ENCODE results near the gene FOXQ1. TPM values are rescaled to one million over a fixed set of nuclear protein-coding genes. Genes with fewer than 3 reads are reported as not detected.

The FOXQ1 gene
- total and polyA plus RNA-seq, 8 donors: 11.7 to 97.7 (median 29.6) TPM; not detected in 1

DNA sequence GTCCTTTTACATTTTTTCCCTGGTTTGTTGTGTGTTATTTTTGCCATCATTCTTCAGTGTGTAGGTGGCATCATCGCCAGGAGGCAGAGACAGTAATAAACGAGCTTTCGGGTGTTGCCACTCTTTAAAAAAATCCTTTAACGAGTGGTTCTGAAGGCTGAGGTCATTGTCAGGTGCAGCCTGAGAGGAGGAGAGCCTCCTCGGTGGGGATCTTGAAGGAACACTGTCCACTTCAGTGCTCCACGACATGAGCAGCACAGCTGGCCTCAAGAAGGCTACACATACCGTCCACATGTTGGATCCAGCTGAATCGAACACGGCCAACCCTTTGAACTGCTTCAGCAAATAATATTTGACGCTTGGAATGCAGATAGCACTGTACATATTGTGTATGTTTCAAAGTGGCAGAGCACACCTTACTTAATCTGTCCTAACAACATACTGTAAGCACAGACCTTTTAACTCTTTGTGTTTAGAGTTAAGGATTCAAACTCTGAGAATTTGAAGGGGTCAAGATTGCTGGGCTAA lies 48.0 kb upstream of the FOXQ1 start:
- Histone ChIP-seq H3K27ac (no peak overlapping the region), H3K9me3 (no peaks in the 10 kb centered on the region), H3K4me3 (no peak overlapping the region), H3K27me3 (no peaks in the 10 kb centered on the region), H3K4me1 (peaks cover 0 to 12% (median 0%) of the 10 kb centered on the region in 4 donors), H3K36me3 (no peaks in the 10 kb centered on the region)
- TF ChIP-seq EP300 (IDR thresholded peaks at IDR 0.05): no peak
- TF ChIP-seq POLR2AphosphoS5 (IDR thresholded peaks at IDR 0.05): no peak
- no peak for TF ChIP-seq POLR2A (IDR thresholded peaks at IDR 0.05)
- TF ChIP-seq, protein P1, sequence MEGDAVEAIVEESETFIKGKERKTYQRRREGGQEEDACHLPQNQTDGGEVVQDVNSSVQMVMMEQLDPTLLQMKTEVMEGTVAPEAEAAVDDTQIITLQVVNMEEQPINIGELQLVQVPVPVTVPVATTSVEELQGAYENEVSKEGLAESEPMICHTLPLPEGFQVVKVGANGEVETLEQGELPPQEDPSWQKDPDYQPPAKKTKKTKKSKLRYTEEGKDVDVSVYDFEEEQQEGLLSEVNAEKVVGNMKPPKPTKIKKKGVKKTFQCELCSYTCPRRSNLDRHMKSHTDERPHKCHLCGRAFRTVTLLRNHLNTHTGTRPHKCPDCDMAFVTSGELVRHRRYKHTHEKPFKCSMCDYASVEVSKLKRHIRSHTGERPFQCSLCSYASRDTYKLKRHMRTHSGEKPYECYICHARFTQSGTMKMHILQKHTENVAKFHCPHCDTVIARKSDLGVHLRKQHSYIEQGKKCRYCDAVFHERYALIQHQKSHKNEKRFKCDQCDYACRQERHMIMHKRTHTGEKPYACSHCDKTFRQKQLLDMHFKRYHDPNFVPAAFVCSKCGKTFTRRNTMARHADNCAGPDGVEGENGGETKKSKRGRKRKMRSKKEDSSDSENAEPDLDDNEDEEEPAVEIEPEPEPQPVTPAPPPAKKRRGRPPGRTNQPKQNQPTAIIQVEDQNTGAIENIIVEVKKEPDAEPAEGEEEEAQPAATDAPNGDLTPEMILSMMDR (IDR thresholded peaks at IDR 0.05): no peak
- 38 to 73% (median 41%) methylated on average over 10 of the region's 10 CpGs for whole genome bisulfite sequencing, 5 donors
- intact Hi-C loops (cut with DNase I; ENCODE audit: low total_unique reads): no loop called here
- peak in 1 of 2 donors; percentile 40 for DNase-seq

DNA sequence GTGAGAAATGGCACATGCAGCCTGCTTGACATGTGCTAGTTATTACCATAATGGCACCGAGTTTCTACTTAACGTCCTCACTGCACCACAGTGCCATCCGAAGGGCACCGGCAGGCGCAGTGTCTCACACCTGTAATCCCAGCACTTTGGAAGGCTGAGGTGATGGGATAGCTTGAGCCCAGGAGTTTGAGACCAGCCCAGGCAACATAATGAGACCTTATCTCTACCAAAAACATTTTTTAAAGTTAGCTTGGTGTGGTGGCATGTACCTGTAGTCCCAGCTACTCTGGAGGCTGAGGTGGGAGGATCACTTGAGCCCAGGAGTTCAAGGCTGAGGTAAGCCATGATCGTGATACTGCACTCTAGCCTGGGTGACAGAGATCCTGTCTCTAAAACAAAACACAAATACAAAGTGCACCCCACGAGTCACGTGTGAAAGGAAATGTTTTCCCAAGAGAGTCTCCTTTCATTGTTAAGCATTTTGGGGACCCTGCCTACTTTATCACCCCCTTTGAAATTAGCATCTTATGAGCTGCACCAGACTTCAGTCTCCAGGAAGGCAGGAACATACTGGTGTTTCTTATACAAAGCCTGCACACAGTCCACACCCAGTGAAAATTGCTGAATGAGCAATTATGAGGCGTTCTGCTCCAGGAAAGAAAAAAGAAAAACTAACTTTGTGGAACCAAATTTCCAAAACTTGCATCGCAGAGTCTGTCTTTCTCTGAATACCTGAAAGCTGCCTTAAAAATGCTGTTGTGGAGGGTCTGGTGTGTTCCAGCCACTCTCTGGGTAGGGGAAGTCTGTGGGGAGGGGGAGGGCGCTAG lies 47.1 kb upstream of the FOXQ1 start:
- H3K4me1 ChIP-seq: peaks cover 0 to 12% (median 0%) of the 10 kb centered on the region in 4 donors
- TF ChIP-seq EP300 (IDR thresholded peaks at IDR 0.05) (no peak), POLR2AphosphoS5 (IDR thresholded peaks at IDR 0.05) (no peak), POLR2A (IDR thresholded peaks at IDR 0.05) (no peak)
- TF ChIP-seq, protein P1 (IDR thresholded peaks at IDR 0.05): no peak
- DNase-seq: no peak
- no peaks in the 10 kb centered on the region for H3K9me3 ChIP-seq
- H3K4me3 ChIP-seq: no peak overlapping the region
- intact Hi-C loops (cut with DNase I; ENCODE audit: low total_unique reads): no loop called here
- 80 to 86% (median 84%) methylated on average over 11 of the region's 11 CpGs for WGBS, 5 donors
- no peaks in the 10 kb centered on the region for H3K27me3 ChIP-seq
- H3K36me3 ChIP-seq: no peaks in the 10 kb centered on the region
- no peak overlapping the region for H3K27ac ChIP-seq

DNA sequence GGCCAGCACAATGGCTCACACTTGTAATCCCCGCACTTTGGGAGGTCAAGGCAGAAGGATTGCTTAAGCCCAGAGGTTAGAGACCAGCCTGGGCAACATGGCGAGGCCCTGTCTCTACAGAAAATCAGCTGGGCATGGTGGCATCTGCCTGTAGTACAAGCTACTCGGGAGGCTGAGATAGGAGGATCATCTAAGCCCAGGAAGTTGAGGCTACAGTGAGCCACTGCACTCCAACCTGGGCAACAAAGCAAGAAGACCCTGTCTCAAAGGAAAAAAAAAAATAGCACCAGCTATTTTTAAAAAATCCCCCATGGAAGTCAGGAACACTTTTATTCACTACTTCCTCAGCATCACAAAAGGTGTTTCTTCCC lies 45.2 kb upstream of the FOXQ1 start:
- Histone ChIP-seq H3K4me1 (peaks cover 0 to 12% (median 0%) of the 10 kb centered on the region in 4 donors), H3K27ac (no peak overlapping the region), H3K9me3 (no peaks in the 10 kb centered on the region), H3K36me3 (no peaks in the 10 kb centered on the region), H3K4me3 (no peak overlapping the region), H3K27me3 (no peaks in the 10 kb centered on the region)
- intact Hi-C loops (cut with DNase I; ENCODE audit: low total_unique reads): no loop called here
- DNase-seq: no peak
- TF ChIP-seq POLR2A (IDR thresholded peaks at IDR 0.05): no peak
- TF ChIP-seq EP300 (IDR thresholded peaks at IDR 0.05): no peak
- 78 to 94% (median 89%) methylated on average over 3 of the region's 3 CpGs for WGBS, 5 donors

DNA sequence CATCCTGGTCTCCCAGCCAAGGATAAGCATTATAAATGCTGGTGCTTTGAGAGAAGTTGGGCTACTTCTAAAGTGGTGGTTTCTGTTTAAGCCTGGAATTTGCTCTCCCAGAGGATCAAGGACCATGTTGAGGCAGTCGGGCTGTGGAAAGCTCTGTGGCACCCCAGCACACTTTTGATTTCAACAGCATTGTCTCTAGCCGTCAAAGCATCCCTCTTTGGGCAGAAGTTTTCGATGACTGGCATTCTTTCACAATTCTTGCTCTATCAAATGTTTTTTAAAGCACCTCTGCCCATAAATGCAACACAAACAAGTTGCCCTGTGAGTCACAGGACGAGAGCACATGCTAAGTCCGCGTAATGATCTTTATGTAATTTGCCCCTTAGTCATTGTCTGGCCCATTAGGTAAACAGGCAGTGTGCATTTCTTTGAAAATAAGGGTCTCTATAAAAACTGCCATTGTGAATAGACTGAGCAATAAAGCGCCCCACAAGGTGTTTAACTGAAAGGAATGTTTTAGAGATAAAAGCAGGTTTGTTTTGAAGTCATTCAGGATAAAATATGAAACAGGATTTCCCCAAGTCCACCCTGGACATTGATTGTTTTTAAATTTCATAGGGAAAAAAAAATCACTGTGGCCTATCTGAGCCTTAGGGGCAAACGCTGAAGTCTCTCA lies 44.7 kb upstream of the FOXQ1 start:
- peak in 1 of 2 donors; percentile 34 for DNase-seq
- no peaks in the 10 kb centered on the region for H3K36me3 ChIP-seq
- H3K4me3 ChIP-seq: no peak overlapping the region
- TF ChIP-seq, protein P1 (IDR thresholded peaks at IDR 0.05): no peak
- no peak for TF ChIP-seq POLR2AphosphoS5 (IDR thresholded peaks at IDR 0.05)
- TF ChIP-seq EP300 (IDR thresholded peaks at IDR 0.05): no peak
- no peak for TF ChIP-seq POLR2A (IDR thresholded peaks at IDR 0.05)
- peaks cover 0 to 12% (median 0%) of the 10 kb centered on the region in 4 donors for H3K4me1 ChIP-seq
- 74 to 85% (median 81%) methylated on average over 8 of the region's 8 CpGs for WGBS, 5 donors
- no peaks in the 10 kb centered on the region for H3K27me3 ChIP-seq
- H3K27ac ChIP-seq: no peak overlapping the region
- intact Hi-C loops (cut with DNase I; ENCODE audit: low total_unique reads): no loop called here
- peaks cover 0 to under 1% (median 0%) of the 10 kb centered on the region in 4 donors for H3K9me3 ChIP-seq

Measured in stomach (tissue), 9 donors.